ENCODE results near the gene SERPINH1. TPM values are rescaled to one million over a fixed set of nuclear protein-coding genes. Genes with fewer than 3 reads are reported as not detected.

Gene SERPINH1
- total RNA-seq, 1 experiment from 2014 or later: 58.8 TPM

- H3K27me3 Mint-ChIP-seq (ENCODE audit: unreplicated experiment): peaks cover 35% of the 10 kb centered on the region
- DNase-seq: peak; percentile 68
- BruUV-seq (replicated peaks): no TSS peak
- no peaks in the 10 kb centered on the region for H3K4me1 Mint-ChIP-seq (ENCODE audit: low read depth, unreplicated experiment)
- no peak overlapping the region for H3K27ac Mint-ChIP-seq (ENCODE audit: unreplicated experiment)
- peak; percentile 84 for TF ChIP-seq CTCF (IDR thresholded peaks at IDR 0.05; ENCODE audit: unreplicated experiment)
- intact Hi-C loops (cut with micrococcal nuclease; ENCODE audit: unreplicated experiment): loop anchor here (5.0 kb wide), 2 partner anchors 160 to 320 kb away; no protein-coding TSS in a partner anchor
- CTCF ChIA-PET: interaction anchor here (1.2 kb wide), 1 partner anchor 221 kb away, joined by 3 read pairs; the partner anchor contains the start of gene DGAT2
- no peaks in the 10 kb centered on the region for H3K9me3 Mint-ChIP-seq (ENCODE audit: low read depth, unreplicated experiment)
- no peaks in the 10 kb centered on the region for H3K36me3 Mint-ChIP-seq (ENCODE audit: insufficient read depth, unreplicated experiment)
- H3K4me3 Mint-ChIP-seq (ENCODE audit: low read depth, unreplicated experiment): no peak overlapping the region
Measured at GRCh38 chr11:75547617-75548058, 14.4 kb upstream of the SERPINH1 start.

- peaks cover 35% of the 10 kb centered on the region for H3K27me3 Mint-ChIP-seq (ENCODE audit: unreplicated experiment)
- H3K4me3 Mint-ChIP-seq (ENCODE audit: low read depth, unreplicated experiment): no peak overlapping the region
- DNase-seq: no peak
- BruUV-seq (replicated peaks): no TSS peak
- H3K27ac Mint-ChIP-seq (ENCODE audit: unreplicated experiment): no peak overlapping the region
- TF ChIP-seq CTCF (IDR thresholded peaks at IDR 0.05; ENCODE audit: unreplicated experiment): no peak
- CTCF ChIA-PET: interaction anchor here (1.2 kb wide), 1 partner anchor 220 kb away, joined by 3 read pairs; the partner anchor contains the start of gene DGAT2
- intact Hi-C loops (cut with micrococcal nuclease; ENCODE audit: unreplicated experiment): loop anchor here (5.0 kb wide), 2 partner anchors 159 to 319 kb away; no protein-coding TSS in a partner anchor
- no peaks in the 10 kb centered on the region for H3K4me1 Mint-ChIP-seq (ENCODE audit: low read depth, unreplicated experiment)
- H3K36me3 Mint-ChIP-seq (ENCODE audit: insufficient read depth, unreplicated experiment): no peaks in the 10 kb centered on the region
- H3K9me3 Mint-ChIP-seq (ENCODE audit: low read depth, unreplicated experiment): no peaks in the 10 kb centered on the region
Measured at GRCh38 chr11:75548595-75549272, 13.3 kb upstream of the SERPINH1 start.

GRCh38 chr11:75549370-75549958 is 12.6 kb upstream of the SERPINH1 start:
- H3K27me3 Mint-ChIP-seq (ENCODE audit: unreplicated experiment): peaks cover 35% of the 10 kb centered on the region
- no peak for DNase-seq
- CTCF ChIA-PET: no interaction called here
- H3K36me3 Mint-ChIP-seq (ENCODE audit: insufficient read depth, unreplicated experiment): no peaks in the 10 kb centered on the region
- intact Hi-C loops (cut with micrococcal nuclease; ENCODE audit: unreplicated experiment): loop anchor here (5.0 kb wide), 2 partner anchors 158 to 318 kb away; no protein-coding TSS in a partner anchor
- H3K4me1 Mint-ChIP-seq (ENCODE audit: low read depth, unreplicated experiment): no peaks in the 10 kb centered on the region
- no peaks in the 10 kb centered on the region for H3K9me3 Mint-ChIP-seq (ENCODE audit: low read depth, unreplicated experiment)
- H3K27ac Mint-ChIP-seq (ENCODE audit: unreplicated experiment): no peak overlapping the region
- no peak for TF ChIP-seq CTCF (IDR thresholded peaks at IDR 0.05; ENCODE audit: unreplicated experiment)
- no TSS peak for BruUV-seq (replicated peaks)
- no peak overlapping the region for H3K4me3 Mint-ChIP-seq (ENCODE audit: low read depth, unreplicated experiment)

GRCh38 chr11:75553182-75553581 is 8.9 kb upstream of the SERPINH1 start:
- Mint-ChIP-seq H3K27me3 (ENCODE audit: unreplicated experiment) (peaks cover 17% of the 10 kb centered on the region), H3K36me3 (ENCODE audit: insufficient read depth, unreplicated experiment) (no peaks in the 10 kb centered on the region), H3K27ac (ENCODE audit: unreplicated experiment) (no peak overlapping the region), H3K9me3 (ENCODE audit: low read depth, unreplicated experiment) (no peaks in the 10 kb centered on the region), H3K4me3 (ENCODE audit: low read depth, unreplicated experiment) (no peak overlapping the region), H3K4me1 (ENCODE audit: low read depth, unreplicated experiment) (no peaks in the 10 kb centered on the region)
- TF ChIP-seq CTCF (IDR thresholded peaks at IDR 0.05; ENCODE audit: unreplicated experiment): no peak
- DNase-seq: no peak
- intact Hi-C loops (cut with micrococcal nuclease; ENCODE audit: unreplicated experiment): no loop called here
- CTCF ChIA-PET: no interaction called here
- BruUV-seq (replicated peaks): no TSS peak

All from Calu3 (cell line).